WTC11 (cell line): ENCODE data around the gene PTPRN. TPM values are rescaled to one million over a fixed set of nuclear protein-coding genes. Genes with fewer than 3 reads are reported as not detected.

Experiments used
- ATAC-seq: fragments of 200-7000 bp; cut with Tn5 transposase; 2 replicates; pipeline ENCODE4 v1.10.0; 2021; ENCODE audit warnings: mild to moderate bottlenecking, moderate library complexity
- CTCF ChIA-PET: fragments of 300-600 bp; sonication (Branson Sonifier 250); formaldehyde crosslinking; loops from one replicate; lab custom pipeline; 2021; ENCODE audit warnings: antibody characterized with exemption; lab: Charles Lee
- POLR2A ChIA-PET: fragments of 350-600 bp; sonication (Branson Sonifier 250); formaldehyde crosslinking; loops from one replicate; lab custom pipeline; 2021; ENCODE audit warnings: antibody characterized with exemption; lab: Charles Lee
- DNase-seq: peaks from one replicate; pipeline ENCODE4 v3.0.0; 2021; ENCODE audit warnings: low spot score
- H3K27ac Mint-ChIP-seq: 2 replicates; pipeline ENCODE4 v1.8.0; 2021; ENCODE audit warnings: mixed read lengths
- H3K27me3 Mint-ChIP-seq: 2 replicates; pipeline ENCODE4 v1.8.0; 2021; ENCODE audit warnings: low read depth, mild to moderate bottlenecking, moderate library complexity, mixed read lengths
- H3K36me3 Mint-ChIP-seq: 2 replicates; pipeline ENCODE4 v1.8.0; 2021; ENCODE audit warnings: mixed read lengths
- H3K4me1 Mint-ChIP-seq: 2 replicates; pipeline ENCODE4 v1.8.0; 2022; ENCODE audit warnings: mixed read lengths
- H3K4me3 Mint-ChIP-seq: 2 replicates; pipeline ENCODE4 v1.8.0; 2021; ENCODE audit warnings: mild to moderate bottlenecking, moderate library complexity, mixed read lengths
- H3K9me3 Mint-ChIP-seq: 2 replicates; pipeline ENCODE4 v1.8.0; 2021; ENCODE audit warnings: mixed read lengths
- GABPB1 ChIP-seq: sonication (generic); formaldehyde crosslinking; IDR thresholded peaks from 2 replicates; pipeline ENCODE4 v1.8.1; 2023; ENCODE audit warnings: mild to moderate bottlenecking, missing genetic modification reagents
- GTF2I ChIP-seq: fragments of 250-450 bp; sonication (Bioruptor Pico); conservative IDR thresholded peaks from 2 replicates; pipeline ENCODE4 v1.4.0; 2021; ENCODE audit warnings: mild to moderate bottlenecking
- NFYB ChIP-seq: sonication (generic); formaldehyde crosslinking; conservative IDR thresholded peaks from 2 replicates; pipeline ENCODE4 v1.8.0; 2022; ENCODE audit warnings: low read depth, missing genetic modification reagents
- SOX15 ChIP-seq: fragments of 250-450 bp; sonication (Bioruptor Pico); IDR thresholded peaks from 2 replicates; pipeline ENCODE4 v1.9.0; 2021; ENCODE audit warnings: mild to moderate bottlenecking
- TP53 ChIP-seq: sonication (generic); formaldehyde crosslinking; IDR thresholded peaks from 2 replicates; pipeline ENCODE4 v1.8.1; 2023; ENCODE audit warnings: mild to moderate bottlenecking, missing genetic modification reagents
- ZNF317 ChIP-seq: sonication (generic); formaldehyde crosslinking; IDR thresholded peaks from 2 replicates; pipeline ENCODE4 v1.8.1; 2023; ENCODE audit warnings: low read depth, mild to moderate bottlenecking, moderate library complexity, missing genetic modification reagents, borderline replicate concordance
- ZNF671 ChIP-seq: fragments of 250-450 bp; sonication (Bioruptor Pico); IDR thresholded peaks from 2 replicates; pipeline ENCODE4 v1.8.0; 2021; ENCODE audit warnings: mild to moderate bottlenecking
- total RNA-seq: library from RNA; stranded (reverse); gene quantifications from 3 replicates; pipeline ENCODE4 v1.2.3, GENCODE V29; 2021
- TF ChIP-seq, protein P1 (sequence below): fragments of 250-450 bp; sonication (Bioruptor Pico); IDR thresholded peaks from 2 replicates; pipeline ENCODE4 v1.8.0; 2021; ENCODE audit warnings: mild to moderate bottlenecking
- TF ChIP-seq, protein P2 (sequence below): sonication (generic); formaldehyde crosslinking; IDR thresholded peaks from 2 replicates; pipeline ENCODE4 v1.8.0; 2023; ENCODE audit warnings: missing genetic modification reagents, mild to moderate bottlenecking, borderline replicate concordance
- TF ChIP-seq, protein P3 (sequence below): sonication (generic); formaldehyde crosslinking; IDR thresholded peaks from 2 replicates; pipeline ENCODE4 v1.8.1; 2022; ENCODE audit warnings: low read depth, mild to moderate bottlenecking, moderate library complexity, missing genetic modification reagents, borderline replicate concordance
- TF ChIP-seq, protein P4 (sequence below): fragments of 250-450 bp; sonication (Bioruptor Pico); conservative IDR thresholded peaks from 2 replicates; pipeline ENCODE4 v1.9.0; 2021; ENCODE audit warnings: mild to moderate bottlenecking
- TF ChIP-seq, protein P5 (sequence below): sonication (generic); formaldehyde crosslinking; IDR thresholded peaks from 2 replicates; pipeline ENCODE4 v1.8.1; 2023; ENCODE audit warnings: mild to moderate bottlenecking, missing genetic modification reagents, borderline replicate concordance
- TF ChIP-seq, protein P6 (sequence below): sonication (generic); formaldehyde crosslinking; IDR thresholded peaks from 2 replicates; pipeline ENCODE4 v1.8.0; 2022; ENCODE audit warnings: mild to moderate bottlenecking, missing genetic modification reagents
- TF ChIP-seq, protein P7 (sequence below): sonication (generic); formaldehyde crosslinking; IDR thresholded peaks from 2 replicates; pipeline ENCODE4 v1.8.1; 2022; ENCODE audit warnings: mild to moderate bottlenecking, moderate library complexity, missing genetic modification reagents
- TF ChIP-seq, protein P8 (sequence below): fragments of 250-450 bp; sonication (Bioruptor Pico); IDR thresholded peaks from 2 replicates; pipeline ENCODE4 v1.9.0; 2021; ENCODE audit warnings: moderate library complexity, mild to moderate bottlenecking, inconsistent platforms, borderline replicate concordance

The PTPRN gene
- total RNA-seq, 1 experiment from 2014 or later, result 3.8 TPM

DNA sequence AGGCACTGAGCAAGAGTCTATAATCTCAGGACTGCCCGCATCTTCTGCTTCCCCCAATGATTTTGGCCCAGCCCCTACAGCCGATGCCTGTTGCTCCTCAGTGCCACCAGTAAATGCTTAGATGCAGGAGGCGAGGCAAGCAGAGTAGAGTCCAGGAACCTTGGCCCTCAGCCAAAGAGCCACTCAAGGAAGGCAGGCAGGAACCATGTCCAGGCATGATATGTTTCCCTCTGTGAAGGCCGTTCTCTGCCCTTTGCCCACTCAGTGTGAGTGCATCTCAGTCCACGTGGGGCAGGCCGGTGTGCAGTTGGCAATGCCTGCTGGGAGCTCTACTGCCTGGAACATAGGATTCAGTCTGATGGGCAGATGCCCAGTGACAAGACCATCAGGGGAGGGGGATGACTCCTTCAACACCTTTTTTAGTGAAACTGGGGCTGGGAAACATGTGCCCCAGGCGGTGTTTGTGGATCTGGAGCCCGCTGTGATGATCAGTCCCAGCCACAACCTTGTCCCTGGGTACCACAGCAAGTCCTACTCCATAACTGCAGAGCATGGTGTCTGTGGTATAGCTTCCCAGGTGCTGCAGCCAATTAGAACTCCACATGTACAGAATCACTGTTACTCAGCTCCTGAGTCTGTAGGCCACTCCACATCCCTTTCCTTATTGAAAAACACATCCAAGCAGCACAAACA is 39.7 kb downstream of the PTPRN start:
- no peak overlapping the region for H3K27ac Mint-ChIP-seq
- POLR2A ChIA-PET, result interaction anchor here (0.6 kb wide), 1 partner anchor 16 kb away, joined by 5 read pairs; the partner anchor contains the start of gene TUBA4B

DNA sequence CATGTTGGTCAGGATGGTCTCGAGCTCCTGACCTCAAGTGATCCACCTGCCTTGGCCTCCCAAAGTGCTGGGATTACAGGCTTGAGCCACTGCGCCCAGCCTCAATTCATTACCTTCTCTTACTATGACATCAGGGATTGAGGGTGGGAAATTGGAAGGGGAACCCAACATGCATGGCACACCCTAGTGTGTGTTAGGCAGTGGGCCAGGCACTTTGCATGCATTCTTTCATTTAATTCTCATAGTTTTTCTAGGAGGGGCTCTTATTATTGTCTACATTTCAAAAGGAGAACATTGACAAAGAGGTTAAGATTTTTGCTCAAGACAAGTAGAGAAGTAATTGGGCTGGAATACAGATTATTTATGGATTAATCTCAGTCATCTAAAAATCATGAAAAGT is 40.9 kb downstream of the PTPRN start:
- ATAC-seq (no peak), DNase-seq (no peak)
- Mint-ChIP-seq H3K27me3 (peaks cover 36% of the 10 kb centered on the region), H3K4me3 (no peak overlapping the region), H3K4me1 (no peaks in the 10 kb centered on the region), H3K9me3 (no peaks in the 10 kb centered on the region), H3K36me3 (no peaks in the 10 kb centered on the region), H3K27ac (no peak overlapping the region)
- CTCF ChIA-PET, result no interaction called here
- TF ChIP-seq, protein P1, sequence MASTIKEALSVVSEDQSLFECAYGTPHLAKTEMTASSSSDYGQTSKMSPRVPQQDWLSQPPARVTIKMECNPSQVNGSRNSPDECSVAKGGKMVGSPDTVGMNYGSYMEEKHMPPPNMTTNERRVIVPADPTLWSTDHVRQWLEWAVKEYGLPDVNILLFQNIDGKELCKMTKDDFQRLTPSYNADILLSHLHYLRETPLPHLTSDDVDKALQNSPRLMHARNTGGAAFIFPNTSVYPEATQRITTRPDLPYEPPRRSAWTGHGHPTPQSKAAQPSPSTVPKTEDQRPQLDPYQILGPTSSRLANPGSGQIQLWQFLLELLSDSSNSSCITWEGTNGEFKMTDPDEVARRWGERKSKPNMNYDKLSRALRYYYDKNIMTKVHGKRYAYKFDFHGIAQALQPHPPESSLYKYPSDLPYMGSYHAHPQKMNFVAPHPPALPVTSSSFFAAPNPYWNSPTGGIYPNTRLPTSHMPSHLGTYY (CRISPR knock-in tag), result no peak
- TF ChIP-seq GABPB1 (CRISPR knock-in tag) (no peak), NFYB (CRISPR knock-in tag) (no peak), SOX15 (CRISPR knock-in tag) (no peak), GTF2I (CRISPR knock-in tag) (no peak), ZNF671 (CRISPR knock-in tag) (no peak), TP53 (no peak)
- TF ChIP-seq, protein P2, sequence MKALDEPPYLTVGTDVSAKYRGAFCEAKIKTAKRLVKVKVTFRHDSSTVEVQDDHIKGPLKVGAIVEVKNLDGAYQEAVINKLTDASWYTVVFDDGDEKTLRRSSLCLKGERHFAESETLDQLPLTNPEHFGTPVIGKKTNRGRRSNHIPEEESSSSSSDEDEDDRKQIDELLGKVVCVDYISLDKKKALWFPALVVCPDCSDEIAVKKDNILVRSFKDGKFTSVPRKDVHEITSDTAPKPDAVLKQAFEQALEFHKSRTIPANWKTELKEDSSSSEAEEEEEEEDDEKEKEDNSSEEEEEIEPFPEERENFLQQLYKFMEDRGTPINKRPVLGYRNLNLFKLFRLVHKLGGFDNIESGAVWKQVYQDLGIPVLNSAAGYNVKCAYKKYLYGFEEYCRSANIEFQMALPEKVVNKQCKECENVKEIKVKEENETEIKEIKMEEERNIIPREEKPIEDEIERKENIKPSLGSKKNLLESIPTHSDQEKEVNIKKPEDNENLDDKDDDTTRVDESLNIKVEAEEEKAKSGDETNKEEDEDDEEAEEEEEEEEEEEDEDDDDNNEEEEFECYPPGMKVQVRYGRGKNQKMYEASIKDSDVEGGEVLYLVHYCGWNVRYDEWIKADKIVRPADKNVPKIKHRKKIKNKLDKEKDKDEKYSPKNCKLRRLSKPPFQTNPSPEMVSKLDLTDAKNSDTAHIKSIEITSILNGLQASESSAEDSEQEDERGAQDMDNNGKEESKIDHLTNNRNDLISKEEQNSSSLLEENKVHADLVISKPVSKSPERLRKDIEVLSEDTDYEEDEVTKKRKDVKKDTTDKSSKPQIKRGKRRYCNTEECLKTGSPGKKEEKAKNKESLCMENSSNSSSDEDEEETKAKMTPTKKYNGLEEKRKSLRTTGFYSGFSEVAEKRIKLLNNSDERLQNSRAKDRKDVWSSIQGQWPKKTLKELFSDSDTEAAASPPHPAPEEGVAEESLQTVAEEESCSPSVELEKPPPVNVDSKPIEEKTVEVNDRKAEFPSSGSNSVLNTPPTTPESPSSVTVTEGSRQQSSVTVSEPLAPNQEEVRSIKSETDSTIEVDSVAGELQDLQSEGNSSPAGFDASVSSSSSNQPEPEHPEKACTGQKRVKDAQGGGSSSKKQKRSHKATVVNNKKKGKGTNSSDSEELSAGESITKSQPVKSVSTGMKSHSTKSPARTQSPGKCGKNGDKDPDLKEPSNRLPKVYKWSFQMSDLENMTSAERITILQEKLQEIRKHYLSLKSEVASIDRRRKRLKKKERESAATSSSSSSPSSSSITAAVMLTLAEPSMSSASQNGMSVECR (CRISPR knock-in tag), result no peak
- TF ChIP-seq, protein P3, sequence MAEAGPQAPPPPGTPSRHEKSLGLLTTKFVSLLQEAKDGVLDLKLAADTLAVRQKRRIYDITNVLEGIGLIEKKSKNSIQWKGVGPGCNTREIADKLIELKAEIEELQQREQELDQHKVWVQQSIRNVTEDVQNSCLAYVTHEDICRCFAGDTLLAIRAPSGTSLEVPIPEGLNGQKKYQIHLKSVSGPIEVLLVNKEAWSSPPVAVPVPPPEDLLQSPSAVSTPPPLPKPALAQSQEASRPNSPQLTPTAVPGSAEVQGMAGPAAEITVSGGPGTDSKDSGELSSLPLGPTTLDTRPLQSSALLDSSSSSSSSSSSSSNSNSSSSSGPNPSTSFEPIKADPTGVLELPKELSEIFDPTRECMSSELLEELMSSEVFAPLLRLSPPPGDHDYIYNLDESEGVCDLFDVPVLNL, result no peak
- TF ChIP-seq, protein P4, sequence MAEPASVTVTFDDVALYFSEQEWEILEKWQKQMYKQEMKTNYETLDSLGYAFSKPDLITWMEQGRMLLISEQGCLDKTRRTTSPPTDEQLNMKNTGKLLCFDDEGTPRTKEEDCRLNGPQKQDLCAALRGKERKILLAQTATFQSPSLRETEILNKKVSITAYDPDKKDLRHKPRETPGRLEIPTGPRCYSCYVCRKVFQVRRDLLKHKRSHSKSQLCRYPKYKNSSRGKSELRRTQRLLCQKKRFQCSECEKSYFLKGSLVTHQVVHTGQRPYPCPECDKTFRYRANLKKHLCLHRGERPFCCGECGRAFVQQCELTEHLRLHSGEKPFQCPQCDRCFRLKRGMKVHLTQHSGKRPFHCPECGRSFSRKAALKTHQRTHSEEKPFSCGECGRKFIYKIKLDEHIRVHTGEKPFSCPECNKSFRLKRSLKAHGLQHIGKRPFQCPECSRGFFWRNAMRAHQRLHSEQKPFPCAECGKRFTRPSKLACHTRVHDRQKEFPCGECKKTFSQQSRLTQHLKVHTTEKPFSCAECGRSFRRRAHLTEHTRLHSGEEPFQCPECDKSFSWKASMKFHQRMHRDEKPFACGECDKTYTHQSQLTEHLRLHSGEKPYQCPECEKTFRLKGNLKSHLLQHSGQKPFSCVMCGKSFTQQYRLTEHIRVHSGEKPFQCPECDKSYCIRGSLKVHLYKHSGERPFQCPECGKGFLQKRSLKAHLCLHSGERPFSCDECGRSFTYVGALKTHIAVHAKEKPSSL (CRISPR knock-in tag), result no peak
- TF ChIP-seq, protein P5, sequence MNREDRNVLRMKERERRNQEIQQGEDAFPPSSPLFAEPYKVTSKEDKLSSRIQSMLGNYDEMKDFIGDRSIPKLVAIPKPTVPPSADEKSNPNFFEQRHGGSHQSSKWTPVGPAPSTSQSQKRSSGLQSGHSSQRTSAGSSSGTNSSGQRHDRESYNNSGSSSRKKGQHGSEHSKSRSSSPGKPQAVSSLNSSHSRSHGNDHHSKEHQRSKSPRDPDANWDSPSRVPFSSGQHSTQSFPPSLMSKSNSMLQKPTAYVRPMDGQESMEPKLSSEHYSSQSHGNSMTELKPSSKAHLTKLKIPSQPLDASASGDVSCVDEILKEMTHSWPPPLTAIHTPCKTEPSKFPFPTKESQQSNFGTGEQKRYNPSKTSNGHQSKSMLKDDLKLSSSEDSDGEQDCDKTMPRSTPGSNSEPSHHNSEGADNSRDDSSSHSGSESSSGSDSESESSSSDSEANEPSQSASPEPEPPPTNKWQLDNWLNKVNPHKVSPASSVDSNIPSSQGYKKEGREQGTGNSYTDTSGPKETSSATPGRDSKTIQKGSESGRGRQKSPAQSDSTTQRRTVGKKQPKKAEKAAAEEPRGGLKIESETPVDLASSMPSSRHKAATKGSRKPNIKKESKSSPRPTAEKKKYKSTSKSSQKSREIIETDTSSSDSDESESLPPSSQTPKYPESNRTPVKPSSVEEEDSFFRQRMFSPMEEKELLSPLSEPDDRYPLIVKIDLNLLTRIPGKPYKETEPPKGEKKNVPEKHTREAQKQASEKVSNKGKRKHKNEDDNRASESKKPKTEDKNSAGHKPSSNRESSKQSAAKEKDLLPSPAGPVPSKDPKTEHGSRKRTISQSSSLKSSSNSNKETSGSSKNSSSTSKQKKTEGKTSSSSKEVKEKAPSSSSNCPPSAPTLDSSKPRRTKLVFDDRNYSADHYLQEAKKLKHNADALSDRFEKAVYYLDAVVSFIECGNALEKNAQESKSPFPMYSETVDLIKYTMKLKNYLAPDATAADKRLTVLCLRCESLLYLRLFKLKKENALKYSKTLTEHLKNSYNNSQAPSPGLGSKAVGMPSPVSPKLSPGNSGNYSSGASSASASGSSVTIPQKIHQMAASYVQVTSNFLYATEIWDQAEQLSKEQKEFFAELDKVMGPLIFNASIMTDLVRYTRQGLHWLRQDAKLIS, result no peak
- TF ChIP-seq, protein P6, sequence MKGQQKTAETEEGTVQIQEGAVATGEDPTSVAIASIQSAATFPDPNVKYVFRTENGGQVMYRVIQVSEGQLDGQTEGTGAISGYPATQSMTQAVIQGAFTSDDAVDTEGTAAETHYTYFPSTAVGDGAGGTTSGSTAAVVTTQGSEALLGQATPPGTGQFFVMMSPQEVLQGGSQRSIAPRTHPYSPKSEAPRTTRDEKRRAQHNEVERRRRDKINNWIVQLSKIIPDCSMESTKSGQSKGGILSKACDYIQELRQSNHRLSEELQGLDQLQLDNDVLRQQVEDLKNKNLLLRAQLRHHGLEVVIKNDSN (CRISPR knock-in tag), result no peak
- POLR2A ChIA-PET, result no interaction called here

More for the DNA sequence above, 39.7 kb downstream of the PTPRN start:
- TF ChIP-seq ZNF317 (CRISPR knock-in tag), result no peak
- TF ChIP-seq, protein P7, sequence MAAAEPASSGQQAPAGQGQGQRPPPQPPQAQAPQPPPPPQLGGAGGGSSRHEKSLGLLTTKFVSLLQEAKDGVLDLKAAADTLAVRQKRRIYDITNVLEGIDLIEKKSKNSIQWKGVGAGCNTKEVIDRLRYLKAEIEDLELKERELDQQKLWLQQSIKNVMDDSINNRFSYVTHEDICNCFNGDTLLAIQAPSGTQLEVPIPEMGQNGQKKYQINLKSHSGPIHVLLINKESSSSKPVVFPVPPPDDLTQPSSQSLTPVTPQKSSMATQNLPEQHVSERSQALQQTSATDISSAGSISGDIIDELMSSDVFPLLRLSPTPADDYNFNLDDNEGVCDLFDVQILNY (CRISPR knock-in tag), result no peak
- TF ChIP-seq SOX15 (CRISPR knock-in tag), result no peak
- TF ChIP-seq, protein P1 (CRISPR knock-in tag), result no peak
- TF ChIP-seq, protein P8, sequence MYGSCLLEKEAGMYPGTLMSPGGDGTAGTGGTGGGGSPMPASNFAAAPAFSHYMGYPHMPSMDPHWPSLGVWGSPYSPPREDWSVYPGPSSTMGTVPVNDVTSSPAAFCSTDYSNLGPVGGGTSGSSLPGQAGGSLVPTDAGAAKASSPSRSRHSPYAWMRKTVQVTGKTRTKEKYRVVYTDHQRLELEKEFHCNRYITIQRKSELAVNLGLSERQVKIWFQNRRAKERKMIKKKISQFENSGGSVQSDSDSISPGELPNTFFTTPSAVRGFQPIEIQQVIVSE (CRISPR knock-in tag), result no peak
- CTCF ChIA-PET, result interaction anchor here (1.0 to 1.2 kb wide), 3 partner anchors 9 to 225 kb away, joined by 3 to 5 read pairs (median 3); partner anchors contain the start of gene DNAJB2
- ATAC-seq, result no peak
- H3K4me3 Mint-ChIP-seq, result no peak overlapping the region
- no peak for DNase-seq
- H3K27me3 Mint-ChIP-seq, result peaks cover 42% of the 10 kb centered on the region
- no peaks in the 10 kb centered on the region for H3K36me3 Mint-ChIP-seq
- no peaks in the 10 kb centered on the region for H3K9me3 Mint-ChIP-seq
- peaks cover 3% of the 10 kb centered on the region for H3K4me1 Mint-ChIP-seq
